Measurements from ENCODE around the gene KIF19. TPM values are rescaled to one million over a fixed set of nuclear protein-coding genes. Genes with fewer than 3 reads are reported as not detected.

KIF19 gene
- total RNA-seq, 4 donors from 2014 or later: 0.94 to 7.7 (median 2.2) TPM

DNA sequence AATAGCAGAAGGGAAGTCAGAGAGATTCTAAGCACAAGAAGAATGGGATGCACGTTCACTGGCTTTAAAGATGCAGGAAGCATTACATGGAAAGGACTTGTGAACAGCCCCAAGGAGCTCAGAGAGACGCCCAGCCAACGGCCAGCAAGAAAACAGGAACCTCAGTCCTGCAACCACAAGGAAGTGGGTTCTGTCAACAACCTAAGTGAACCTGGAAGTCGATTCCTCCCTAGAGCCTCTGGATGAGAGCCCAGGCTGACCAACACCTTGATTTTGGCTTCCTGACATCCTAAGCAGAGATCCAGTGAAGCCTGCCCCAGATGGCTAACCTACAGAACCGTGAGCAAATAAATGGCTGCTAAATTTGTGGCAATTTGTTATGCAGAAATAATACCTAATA, 65.7 kb downstream of the KIF19 start:
- intact Hi-C loops (cut with DNase I): no loop called here
- H3K36me3 ChIP-seq: no peaks in the 10 kb centered on the region
- H3K4me3 ChIP-seq (replicated peaks in 1 of 3): no peak overlapping the region
- DNase-seq: no peak
- WGBS, 2 donors: 67 to 70% methylated on average over 5 of the region's 5 CpGs
- H3K27ac ChIP-seq: no peak overlapping the region
- H3K27me3 ChIP-seq: no peaks in the 10 kb centered on the region
- H3K9me3 ChIP-seq: no peaks in the 10 kb centered on the region
- peaks cover 4% of the 10 kb centered on the region in 2 donors for H3K4me1 ChIP-seq
- TF ChIP-seq POLR2A (IDR thresholded peaks at IDR 0.05): no peak
- TF ChIP-seq, protein P1, sequence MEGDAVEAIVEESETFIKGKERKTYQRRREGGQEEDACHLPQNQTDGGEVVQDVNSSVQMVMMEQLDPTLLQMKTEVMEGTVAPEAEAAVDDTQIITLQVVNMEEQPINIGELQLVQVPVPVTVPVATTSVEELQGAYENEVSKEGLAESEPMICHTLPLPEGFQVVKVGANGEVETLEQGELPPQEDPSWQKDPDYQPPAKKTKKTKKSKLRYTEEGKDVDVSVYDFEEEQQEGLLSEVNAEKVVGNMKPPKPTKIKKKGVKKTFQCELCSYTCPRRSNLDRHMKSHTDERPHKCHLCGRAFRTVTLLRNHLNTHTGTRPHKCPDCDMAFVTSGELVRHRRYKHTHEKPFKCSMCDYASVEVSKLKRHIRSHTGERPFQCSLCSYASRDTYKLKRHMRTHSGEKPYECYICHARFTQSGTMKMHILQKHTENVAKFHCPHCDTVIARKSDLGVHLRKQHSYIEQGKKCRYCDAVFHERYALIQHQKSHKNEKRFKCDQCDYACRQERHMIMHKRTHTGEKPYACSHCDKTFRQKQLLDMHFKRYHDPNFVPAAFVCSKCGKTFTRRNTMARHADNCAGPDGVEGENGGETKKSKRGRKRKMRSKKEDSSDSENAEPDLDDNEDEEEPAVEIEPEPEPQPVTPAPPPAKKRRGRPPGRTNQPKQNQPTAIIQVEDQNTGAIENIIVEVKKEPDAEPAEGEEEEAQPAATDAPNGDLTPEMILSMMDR (IDR thresholded peaks at IDR 0.05): no peak

DNA sequence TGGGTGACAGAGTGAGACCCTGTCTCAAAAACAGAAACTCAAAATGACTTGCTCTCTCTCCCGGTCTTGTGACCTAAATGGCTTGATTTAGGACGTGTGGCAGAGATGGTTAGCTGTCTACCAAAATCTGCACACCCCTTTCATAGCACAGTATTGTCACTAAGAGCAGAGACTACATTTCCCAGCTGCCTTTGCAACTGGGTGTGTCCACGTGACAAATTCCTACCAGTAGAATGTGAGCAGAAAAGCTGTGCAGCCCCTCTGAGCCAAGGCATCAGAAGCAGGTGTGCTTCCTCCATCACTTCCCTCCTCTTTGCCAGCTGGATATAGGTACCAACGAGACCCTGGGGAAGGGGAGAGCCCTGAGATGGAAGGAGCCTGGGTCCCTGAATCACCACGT, 66.8 kb downstream of the KIF19 start:
- Histone ChIP-seq H3K27me3 (no peaks in the 10 kb centered on the region), H3K36me3 (no peaks in the 10 kb centered on the region), H3K9me3 (no peaks in the 10 kb centered on the region), H3K27ac (no peak overlapping the region), H3K4me1 (peaks cover 4% of the 10 kb centered on the region in 2 donors), H3K4me3 (replicated peaks in 1 of 3) (no peak overlapping the region)
- DNase-seq: no peak
- TF ChIP-seq, protein P1 (IDR thresholded peaks at IDR 0.05): no peak
- TF ChIP-seq POLR2A (IDR thresholded peaks at IDR 0.05): no peak
- 68 to 71% methylated on average over 5 of the region's 5 CpGs for WGBS, 2 donors
- intact Hi-C loops (cut with DNase I): no loop called here

DNA sequence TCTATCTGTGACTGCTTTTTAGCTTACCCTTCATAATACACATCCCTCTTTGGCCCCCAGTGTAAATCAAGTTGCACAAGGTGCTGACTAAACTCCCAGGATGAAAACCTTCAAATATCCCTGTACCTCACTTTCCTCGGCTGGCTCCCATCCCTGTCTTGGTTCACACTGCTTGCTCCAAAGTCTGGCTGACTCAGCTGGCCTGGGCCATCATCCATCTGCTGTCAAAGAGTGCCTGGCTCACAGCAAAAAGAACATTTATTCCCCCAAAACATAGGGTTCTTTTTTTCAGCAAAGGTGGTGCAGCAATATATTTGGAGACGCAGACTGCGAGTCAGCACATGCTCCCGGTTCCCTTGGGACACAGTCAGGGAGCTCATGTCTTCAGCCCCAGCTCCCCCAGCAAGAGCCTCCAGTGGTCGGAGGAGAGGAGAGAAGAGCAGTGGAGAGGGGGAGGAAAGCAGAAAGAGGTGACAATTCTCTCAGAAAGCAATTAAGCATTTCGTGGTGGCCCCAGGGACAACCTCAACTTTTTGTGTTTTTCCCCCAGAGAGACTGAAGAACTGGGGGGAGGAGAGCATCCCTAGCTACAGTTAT, 67.4 kb downstream of the KIF19 start:
- Histone ChIP-seq H3K9me3 (no peaks in the 10 kb centered on the region), H3K4me1 (peaks cover 4% of the 10 kb centered on the region in 2 donors), H3K36me3 (no peaks in the 10 kb centered on the region), H3K27me3 (no peaks in the 10 kb centered on the region), H3K27ac (no peak overlapping the region), H3K4me3 (replicated peaks in 1 of 3) (no peak overlapping the region)
- TF ChIP-seq, protein P1 (IDR thresholded peaks at IDR 0.05): no peak
- no peak for TF ChIP-seq POLR2A (IDR thresholded peaks at IDR 0.05)
- WGBS, 2 donors: 80 to 87% methylated on average over 6 of the region's 6 CpGs
- DNase-seq: no peak
- intact Hi-C loops (cut with DNase I): no loop called here

DNA sequence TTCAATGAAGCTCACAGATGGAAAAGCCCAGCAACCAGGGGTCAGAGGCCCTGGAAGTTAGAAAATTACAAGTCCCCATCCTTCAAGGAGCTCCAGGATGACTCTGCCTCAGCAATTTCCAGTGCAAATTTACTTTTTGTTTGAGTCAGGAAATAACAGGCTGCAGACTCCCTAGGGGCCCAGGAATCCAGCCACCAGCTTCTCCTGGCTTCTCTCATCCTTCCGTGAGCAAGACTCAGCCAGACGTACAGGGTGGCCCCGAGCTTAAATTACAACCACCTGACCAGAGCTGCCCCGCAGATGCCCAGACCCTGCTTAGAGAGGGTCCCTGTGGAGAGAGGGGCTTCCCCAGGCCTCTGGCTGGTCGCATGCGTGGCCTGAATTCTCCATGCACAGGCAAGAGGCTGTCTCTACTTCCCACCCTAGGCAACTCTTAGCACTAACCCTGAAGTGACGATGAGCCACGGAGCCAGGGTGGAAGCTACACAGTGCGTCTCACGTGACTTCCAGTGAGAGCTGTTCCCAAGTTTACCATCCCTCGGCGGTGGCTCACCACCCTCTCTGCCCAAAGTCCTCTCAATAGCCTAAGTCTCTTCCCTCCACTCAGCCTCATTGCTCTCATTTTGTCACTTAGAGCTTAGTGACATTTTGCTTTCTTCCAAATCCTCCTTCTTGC, 68.4 kb downstream of the KIF19 start:
- intact Hi-C loops (cut with DNase I): no loop called here
- 90 to 94% methylated on average over 6 to 12 of the region's 12 CpGs for WGBS, 2 donors

DNA sequence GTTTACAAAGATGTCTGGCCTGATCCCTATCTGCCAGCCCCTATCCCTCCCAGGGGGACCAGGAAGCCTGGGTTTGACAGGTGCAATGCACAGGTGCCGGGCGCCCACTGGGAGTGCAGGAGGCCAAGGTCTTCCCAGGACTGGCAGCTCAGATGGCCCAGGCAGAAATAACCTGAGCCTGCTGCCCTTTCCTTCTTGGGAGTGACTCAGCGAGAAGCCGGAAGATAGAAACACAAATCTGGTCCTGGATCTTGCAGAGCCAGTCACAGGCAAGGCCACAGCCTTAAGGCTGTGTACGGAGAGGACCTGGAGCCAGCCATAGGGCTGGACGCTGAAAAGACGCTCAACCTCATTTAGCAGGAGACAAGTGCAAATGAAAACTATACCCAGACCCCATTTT, 69.0 kb downstream of the KIF19 start:
- intact Hi-C loops (cut with DNase I): no loop called here
- H3K27me3 ChIP-seq: no peaks in the 10 kb centered on the region
- DNase-seq: no peak

More for the DNA sequence above, 68.4 kb downstream of the KIF19 start:
- H3K36me3 ChIP-seq: no peaks in the 10 kb centered on the region
- H3K27ac ChIP-seq: no peak overlapping the region
- H3K9me3 ChIP-seq: no peaks in the 10 kb centered on the region
- TF ChIP-seq, protein P1 (IDR thresholded peaks at IDR 0.05): no peak
- TF ChIP-seq POLR2A (IDR thresholded peaks at IDR 0.05): no peak
- DNase-seq: no peak
- no peak overlapping the region for H3K4me3 ChIP-seq (replicated peaks in 1 of 3)
- H3K4me1 ChIP-seq: peaks cover 4% of the 10 kb centered on the region in 2 donors
- no peaks in the 10 kb centered on the region for H3K27me3 ChIP-seq

More for the DNA sequence above, 69.0 kb downstream of the KIF19 start:
- H3K27ac ChIP-seq: no peak overlapping the region
- H3K4me3 ChIP-seq (replicated peaks in 1 of 3): no peak overlapping the region
- no peak for TF ChIP-seq POLR2A (IDR thresholded peaks at IDR 0.05)
- TF ChIP-seq, protein P1 (IDR thresholded peaks at IDR 0.05): no peak
- peaks cover 4% of the 10 kb centered on the region in 2 donors for H3K4me1 ChIP-seq
- no peaks in the 10 kb centered on the region for H3K36me3 ChIP-seq
- no peaks in the 10 kb centered on the region for H3K9me3 ChIP-seq
- 90 to 93% methylated on average over 7 of the region's 7 CpGs for WGBS, 2 donors

Data from thyroid gland (tissue), 4 donors.